SK-N-SH treated with all-trans-retinoic acid at 6 μM for 48 hours (cell line): ENCODE data around the gene GGNBP2.

Experiments
- ATAC-seq: fragments of 200-7000 bp; cut with Tn5 transposase; 3 replicates; pipeline ENCODE4 v1.9.1; 2020; ENCODE audit warnings: mild to moderate bottlenecking, moderate library complexity
- BACH2 ChIP-seq: fragments of 250-450 bp; sonication (Bioruptor Pico); IDR thresholded peaks from 2 replicates; pipeline ENCODE4 v1.9.0; 2021; ENCODE audit warnings: mild to moderate bottlenecking, borderline replicate concordance
- CSDC2 ChIP-seq: fragments of 250-450 bp; sonication (Bioruptor Pico); IDR thresholded peaks from 2 replicates; pipeline ENCODE4 v1.5.0; 2020; ENCODE audit warnings: mild to moderate bottlenecking, moderate library complexity
- GLIS3 ChIP-seq: fragments of 250-450 bp; sonication (Bioruptor Pico); IDR thresholded peaks from 2 replicates; pipeline ENCODE4 v1.5.0; 2020; ENCODE audit warnings: mild to moderate bottlenecking, moderate library complexity
- ISL1 ChIP-seq: fragments of 250-450 bp; sonication (Bioruptor Pico); IDR thresholded peaks from 2 replicates; pipeline ENCODE4 v2.1.2; 2022; ENCODE audit warnings: mild to moderate bottlenecking, moderate library complexity
- OSR1 ChIP-seq: fragments of 250-450 bp; sonication (Bioruptor Pico); IDR thresholded peaks from 2 replicates; pipeline ENCODE4 v1.8.0; 2022; ENCODE audit warnings: moderate library complexity, mild to moderate bottlenecking, inconsistent platforms
- PPARA ChIP-seq: fragments of 250-450 bp; sonication (Bioruptor Pico); IDR thresholded peaks from 2 replicates; pipeline ENCODE4 v1.5.0; 2020; ENCODE audit warnings: mild to moderate bottlenecking, borderline replicate concordance
- RARB ChIP-seq: fragments of 250-450 bp; sonication (Bioruptor Pico); IDR thresholded peaks from 2 replicates; pipeline ENCODE4 v1.8.0; 2021; ENCODE audit warnings: mild to moderate bottlenecking, moderate library complexity
- TCF4 ChIP-seq: fragments of 250-450 bp; sonication (Bioruptor Pico); IDR thresholded peaks from 2 replicates; pipeline ENCODE4 v1.8.0; 2021; ENCODE audit warnings: mild to moderate bottlenecking, moderate library complexity, borderline replicate concordance
- TOX ChIP-seq: fragments of 250-450 bp; sonication (Bioruptor Pico); IDR thresholded peaks from 2 replicates; pipeline ENCODE4 v1.8.0; 2021; ENCODE audit warnings: mild to moderate bottlenecking, moderate library complexity, borderline replicate concordance
- ZC3H10 ChIP-seq: fragments of 250-450 bp; sonication (Bioruptor Pico); IDR thresholded peaks from 2 replicates; pipeline ENCODE4 v1.5.1; 2021; ENCODE audit warnings: mild to moderate bottlenecking, moderate library complexity
- ZFP3 ChIP-seq: fragments of 250-450 bp; sonication (Bioruptor Pico); IDR thresholded peaks from 2 replicates; pipeline ENCODE4 v1.5.0; 2020; ENCODE audit warnings: mild to moderate bottlenecking, moderate library complexity
- ZFP30 ChIP-seq: fragments of 450-650 bp; formaldehyde crosslinking; IDR thresholded peaks from 2 replicates; pipeline ENCODE4 v1.5.0; 2022; ENCODE audit warnings: mild to moderate bottlenecking, moderate library complexity
- ZNF70 ChIP-seq: fragments of 450-650 bp; formaldehyde crosslinking; IDR thresholded peaks from 2 replicates; pipeline ENCODE4 v1.5.0; 2020; ENCODE audit warnings: mild to moderate bottlenecking, moderate library complexity
- ZNF8 ChIP-seq: fragments of 450-650 bp; formaldehyde crosslinking; IDR thresholded peaks from 2 replicates; pipeline ENCODE4 v1.5.0; 2020; ENCODE audit warnings: mild to moderate bottlenecking, moderate library complexity
- TF ChIP-seq, protein P1 (sequence below): fragments of 250-450 bp; sonication (Bioruptor Pico); IDR thresholded peaks from 2 replicates; pipeline ENCODE4 v1.5.1; 2020; ENCODE audit warnings: low read depth, mild to moderate bottlenecking, moderate library complexity
- TF ChIP-seq, protein P2 (sequence below): fragments of 250-450 bp; sonication (Bioruptor Pico); IDR thresholded peaks from 2 replicates; pipeline ENCODE4 v1.5.0; 2020; ENCODE audit warnings: mild to moderate bottlenecking, moderate library complexity
- TF ChIP-seq, protein P3 (sequence below): fragments of 250-450 bp; sonication (Bioruptor Pico); IDR thresholded peaks from 2 replicates; pipeline ENCODE4 v1.8.0; 2020; ENCODE audit warnings: mild to moderate bottlenecking, moderate library complexity, borderline replicate concordance
- TF ChIP-seq, protein P4 (sequence below): fragments of 250-450 bp; sonication (Bioruptor Pico); IDR thresholded peaks from 2 replicates; pipeline ENCODE4 v1.5.1; 2021; ENCODE audit warnings: mild to moderate bottlenecking, moderate library complexity
- TF ChIP-seq, protein P5 (sequence below): fragments of 250-450 bp; sonication (Bioruptor Pico); IDR thresholded peaks from 2 replicates; pipeline ENCODE4 v1.8.0; 2021; ENCODE audit warnings: low read depth, mild to moderate bottlenecking, moderate library complexity, borderline replicate concordance

GGNBP2 gene, protein sequence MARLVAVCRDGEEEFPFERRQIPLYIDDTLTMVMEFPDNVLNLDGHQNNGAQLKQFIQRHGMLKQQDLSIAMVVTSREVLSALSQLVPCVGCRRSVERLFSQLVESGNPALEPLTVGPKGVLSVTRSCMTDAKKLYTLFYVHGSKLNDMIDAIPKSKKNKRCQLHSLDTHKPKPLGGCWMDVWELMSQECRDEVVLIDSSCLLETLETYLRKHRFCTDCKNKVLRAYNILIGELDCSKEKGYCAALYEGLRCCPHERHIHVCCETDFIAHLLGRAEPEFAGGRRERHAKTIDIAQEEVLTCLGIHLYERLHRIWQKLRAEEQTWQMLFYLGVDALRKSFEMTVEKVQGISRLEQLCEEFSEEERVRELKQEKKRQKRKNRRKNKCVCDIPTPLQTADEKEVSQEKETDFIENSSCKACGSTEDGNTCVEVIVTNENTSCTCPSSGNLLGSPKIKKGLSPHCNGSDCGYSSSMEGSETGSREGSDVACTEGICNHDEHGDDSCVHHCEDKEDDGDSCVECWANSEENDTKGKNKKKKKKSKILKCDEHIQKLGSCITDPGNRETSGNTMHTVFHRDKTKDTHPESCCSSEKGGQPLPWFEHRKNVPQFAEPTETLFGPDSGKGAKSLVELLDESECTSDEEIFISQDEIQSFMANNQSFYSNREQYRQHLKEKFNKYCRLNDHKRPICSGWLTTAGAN

DNA sequence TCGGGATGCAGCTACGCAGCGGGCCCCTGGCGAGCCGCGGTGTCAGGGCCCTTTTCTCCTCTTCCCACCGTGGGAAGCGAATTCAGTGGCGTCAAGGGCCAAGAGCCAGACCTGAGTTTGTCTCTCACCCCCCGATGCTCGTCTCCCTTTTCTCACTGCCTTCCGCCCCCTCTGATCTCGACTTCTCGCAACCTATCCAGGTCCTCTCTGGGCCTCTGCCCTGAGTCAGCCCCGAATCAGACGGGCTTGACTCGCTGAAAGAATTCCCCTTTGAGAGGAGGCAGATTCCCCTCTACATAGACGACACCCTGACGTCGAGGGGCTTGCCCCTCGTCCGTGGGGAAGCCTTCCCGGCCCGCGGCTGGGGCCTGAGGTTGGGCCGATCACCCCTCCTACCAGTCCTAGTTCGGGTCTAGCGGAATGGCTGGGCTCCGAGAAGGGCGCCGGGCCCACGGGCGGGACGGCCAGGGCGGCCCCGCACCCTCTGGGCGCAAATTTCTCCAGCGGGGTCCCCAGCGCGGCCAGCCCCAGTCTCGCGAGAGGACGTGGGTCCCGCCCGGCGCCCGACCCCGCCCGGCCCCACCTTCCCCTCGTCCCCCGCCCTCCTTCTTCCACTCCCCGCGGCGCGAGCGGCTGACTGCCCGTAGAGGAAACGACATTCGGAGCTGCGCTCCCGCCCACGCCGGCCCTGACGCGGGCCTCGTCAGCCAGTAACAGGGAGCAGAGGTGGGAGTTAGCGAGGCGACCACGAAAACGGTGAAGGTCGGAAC is at the start of gene GGNBP2:
Gene GGNBP2, plus strand, starts transcription at position 613 of the 770 bp plus-strand sequence. CDS start 806 bp downstream, outside the sequence.
- TF ChIP-seq PPARA: no peak
- no peak for TF ChIP-seq ZNF8
- TF ChIP-seq, all 23 proteins: peak for 0

DNA sequence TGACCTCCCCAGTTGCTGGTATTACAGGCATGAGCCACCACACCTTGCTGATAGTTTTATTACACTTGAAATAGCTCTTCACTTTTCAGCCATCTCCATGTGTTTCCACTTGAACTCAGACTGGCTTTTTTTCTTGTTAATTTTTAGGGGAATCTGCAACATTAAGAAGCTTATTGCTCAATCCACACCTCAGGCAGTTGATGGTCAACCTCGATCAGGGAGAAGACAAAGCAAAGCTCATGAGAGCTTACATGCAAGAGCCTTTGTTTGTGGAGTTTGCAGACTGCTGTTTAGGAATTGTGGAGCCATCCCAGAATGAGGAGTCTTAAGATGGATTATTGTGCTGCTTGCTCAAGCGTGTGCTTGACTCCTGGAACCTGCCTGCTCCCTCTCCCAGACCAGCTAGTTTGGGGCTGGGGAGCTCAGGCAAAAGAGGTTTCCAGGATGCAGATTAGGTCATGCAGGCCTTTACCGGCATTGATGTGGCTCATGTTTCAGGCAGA is 49.6 kb upstream of the GGNBP2 start:
- TF ChIP-seq CSDC2 (CRISPR knock-in tag): no peak
- no peak for TF ChIP-seq OSR1 (CRISPR knock-in tag)
- TF ChIP-seq TOX (CRISPR knock-in tag): no peak
- no peak for TF ChIP-seq PPARA
- no peak for TF ChIP-seq BACH2 (CRISPR knock-in tag)
- ATAC-seq: no peak

More for the DNA sequence above, at the start of gene GGNBP2:
- ATAC-seq: peak; percentile 79

DNA sequence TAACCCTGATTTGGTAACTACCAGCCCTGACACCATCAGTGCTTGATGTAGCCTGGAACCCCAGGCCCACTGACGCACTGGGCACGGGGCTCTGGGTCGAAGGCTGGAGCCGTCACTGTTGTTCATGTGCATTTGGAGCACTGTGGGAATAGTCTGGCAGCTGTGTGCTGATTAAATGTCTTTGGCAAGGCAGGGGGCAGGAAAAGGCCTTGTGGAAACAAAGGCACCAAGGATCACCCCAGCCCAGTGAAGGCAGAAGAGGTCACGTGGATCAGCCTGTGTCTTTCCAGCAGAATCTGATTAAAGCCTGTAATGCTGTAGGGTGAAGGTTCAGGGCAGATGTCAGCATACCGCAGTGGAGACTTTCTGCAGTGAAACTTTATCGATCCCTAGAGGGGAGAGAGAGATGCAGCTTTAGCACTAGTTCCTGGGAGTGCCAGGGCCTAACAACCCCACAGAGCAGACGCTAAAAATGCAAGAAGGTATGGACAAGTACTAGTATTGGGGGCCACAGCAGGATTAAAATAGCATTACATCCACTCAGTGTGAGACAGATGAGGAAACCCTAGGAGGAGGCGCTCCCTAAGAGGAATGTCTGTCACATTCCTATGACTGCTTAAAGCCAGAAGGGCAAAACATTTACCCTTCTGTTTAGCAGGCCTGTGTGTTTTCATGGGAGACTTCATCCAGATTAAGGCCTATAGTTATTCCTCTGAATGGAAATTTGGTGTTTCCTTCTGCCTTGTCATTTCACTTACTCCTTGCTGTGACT is 48.5 kb upstream of the GGNBP2 start:
- no peak for TF ChIP-seq TCF4 (CRISPR knock-in tag)
- TF ChIP-seq, protein P1, sequence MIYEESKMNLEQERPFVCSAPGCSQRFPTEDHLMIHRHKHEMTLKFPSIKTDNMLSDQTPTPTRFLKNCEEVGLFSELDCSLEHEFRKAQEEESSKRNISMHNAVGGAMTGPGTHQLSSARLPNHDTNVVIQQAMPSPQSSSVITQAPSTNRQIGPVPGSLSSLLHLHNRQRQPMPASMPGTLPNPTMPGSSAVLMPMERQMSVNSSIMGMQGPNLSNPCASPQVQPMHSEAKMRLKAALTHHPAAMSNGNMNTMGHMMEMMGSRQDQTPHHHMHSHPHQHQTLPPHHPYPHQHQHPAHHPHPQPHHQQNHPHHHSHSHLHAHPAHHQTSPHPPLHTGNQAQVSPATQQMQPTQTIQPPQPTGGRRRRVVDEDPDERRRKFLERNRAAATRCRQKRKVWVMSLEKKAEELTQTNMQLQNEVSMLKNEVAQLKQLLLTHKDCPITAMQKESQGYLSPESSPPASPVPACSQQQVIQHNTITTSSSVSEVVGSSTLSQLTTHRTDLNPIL (CRISPR knock-in tag): no peak
- TF ChIP-seq OSR1 (CRISPR knock-in tag): no peak
- no peak for TF ChIP-seq ZFP30 (CRISPR knock-in tag)
- TF ChIP-seq, protein P2, sequence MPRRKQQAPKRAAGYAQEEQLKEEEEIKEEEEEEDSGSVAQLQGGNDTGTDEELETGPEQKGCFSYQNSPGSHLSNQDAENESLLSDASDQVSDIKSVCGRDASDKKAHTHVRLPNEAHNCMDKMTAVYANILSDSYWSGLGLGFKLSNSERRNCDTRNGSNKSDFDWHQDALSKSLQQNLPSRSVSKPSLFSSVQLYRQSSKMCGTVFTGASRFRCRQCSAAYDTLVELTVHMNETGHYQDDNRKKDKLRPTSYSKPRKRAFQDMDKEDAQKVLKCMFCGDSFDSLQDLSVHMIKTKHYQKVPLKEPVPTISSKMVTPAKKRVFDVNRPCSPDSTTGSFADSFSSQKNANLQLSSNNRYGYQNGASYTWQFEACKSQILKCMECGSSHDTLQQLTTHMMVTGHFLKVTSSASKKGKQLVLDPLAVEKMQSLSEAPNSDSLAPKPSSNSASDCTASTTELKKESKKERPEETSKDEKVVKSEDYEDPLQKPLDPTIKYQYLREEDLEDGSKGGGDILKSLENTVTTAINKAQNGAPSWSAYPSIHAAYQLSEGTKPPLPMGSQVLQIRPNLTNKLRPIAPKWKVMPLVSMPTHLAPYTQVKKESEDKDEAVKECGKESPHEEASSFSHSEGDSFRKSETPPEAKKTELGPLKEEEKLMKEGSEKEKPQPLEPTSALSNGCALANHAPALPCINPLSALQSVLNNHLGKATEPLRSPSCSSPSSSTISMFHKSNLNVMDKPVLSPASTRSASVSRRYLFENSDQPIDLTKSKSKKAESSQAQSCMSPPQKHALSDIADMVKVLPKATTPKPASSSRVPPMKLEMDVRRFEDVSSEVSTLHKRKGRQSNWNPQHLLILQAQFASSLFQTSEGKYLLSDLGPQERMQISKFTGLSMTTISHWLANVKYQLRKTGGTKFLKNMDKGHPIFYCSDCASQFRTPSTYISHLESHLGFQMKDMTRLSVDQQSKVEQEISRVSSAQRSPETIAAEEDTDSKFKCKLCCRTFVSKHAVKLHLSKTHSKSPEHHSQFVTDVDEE (CRISPR knock-in tag): no peak
- TF ChIP-seq ZC3H10 (CRISPR knock-in tag): no peak
- no peak for TF ChIP-seq ZNF70
- no peak for TF ChIP-seq ZNF8
- no peak for TF ChIP-seq TOX (CRISPR knock-in tag)
- no peak for ATAC-seq

DNA sequence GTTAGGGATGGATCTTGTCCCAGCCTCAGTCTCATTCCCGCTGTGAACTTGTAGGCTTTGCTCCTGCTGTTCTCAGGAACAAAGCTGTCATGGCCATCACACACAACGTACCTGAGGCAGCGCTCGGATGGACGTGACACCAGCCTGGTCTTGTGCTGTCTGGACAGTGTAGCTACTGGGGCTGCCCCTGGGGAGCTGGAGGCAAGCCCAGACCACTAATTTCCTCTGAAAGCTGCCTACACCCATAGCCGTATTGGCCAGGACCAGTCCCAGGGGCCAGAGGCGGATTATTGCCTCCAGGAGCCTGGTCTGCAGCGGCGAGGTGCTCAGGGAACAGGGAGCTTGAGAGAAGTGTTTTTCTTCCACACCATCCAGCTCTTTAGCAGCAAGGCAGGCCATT is 46.6 kb upstream of the GGNBP2 start:
- ATAC-seq: no peak
- TF ChIP-seq, protein P2 (CRISPR knock-in tag): no peak
- TF ChIP-seq ISL1 (CRISPR knock-in tag) (no peak), RARB (no peak), CSDC2 (CRISPR knock-in tag) (no peak), ZFP3 (CRISPR knock-in tag) (no peak), BACH2 (CRISPR knock-in tag) (no peak), TCF4 (CRISPR knock-in tag) (no peak), GLIS3 (CRISPR knock-in tag) (no peak), PPARA (no peak), TOX (CRISPR knock-in tag) (no peak), ZC3H10 (CRISPR knock-in tag) (no peak)
- TF ChIP-seq, protein P3, sequence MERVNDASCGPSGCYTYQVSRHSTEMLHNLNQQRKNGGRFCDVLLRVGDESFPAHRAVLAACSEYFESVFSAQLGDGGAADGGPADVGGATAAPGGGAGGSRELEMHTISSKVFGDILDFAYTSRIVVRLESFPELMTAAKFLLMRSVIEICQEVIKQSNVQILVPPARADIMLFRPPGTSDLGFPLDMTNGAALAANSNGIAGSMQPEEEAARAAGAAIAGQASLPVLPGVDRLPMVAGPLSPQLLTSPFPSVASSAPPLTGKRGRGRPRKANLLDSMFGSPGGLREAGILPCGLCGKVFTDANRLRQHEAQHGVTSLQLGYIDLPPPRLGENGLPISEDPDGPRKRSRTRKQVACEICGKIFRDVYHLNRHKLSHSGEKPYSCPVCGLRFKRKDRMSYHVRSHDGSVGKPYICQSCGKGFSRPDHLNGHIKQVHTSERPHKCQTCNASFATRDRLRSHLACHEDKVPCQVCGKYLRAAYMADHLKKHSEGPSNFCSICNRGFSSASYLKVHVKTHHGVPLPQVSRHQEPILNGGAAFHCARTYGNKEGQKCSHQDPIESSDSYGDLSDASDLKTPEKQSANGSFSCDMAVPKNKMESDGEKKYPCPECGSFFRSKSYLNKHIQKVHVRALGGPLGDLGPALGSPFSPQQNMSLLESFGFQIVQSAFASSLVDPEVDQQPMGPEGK (CRISPR knock-in tag): no peak
- TF ChIP-seq, protein P4, sequence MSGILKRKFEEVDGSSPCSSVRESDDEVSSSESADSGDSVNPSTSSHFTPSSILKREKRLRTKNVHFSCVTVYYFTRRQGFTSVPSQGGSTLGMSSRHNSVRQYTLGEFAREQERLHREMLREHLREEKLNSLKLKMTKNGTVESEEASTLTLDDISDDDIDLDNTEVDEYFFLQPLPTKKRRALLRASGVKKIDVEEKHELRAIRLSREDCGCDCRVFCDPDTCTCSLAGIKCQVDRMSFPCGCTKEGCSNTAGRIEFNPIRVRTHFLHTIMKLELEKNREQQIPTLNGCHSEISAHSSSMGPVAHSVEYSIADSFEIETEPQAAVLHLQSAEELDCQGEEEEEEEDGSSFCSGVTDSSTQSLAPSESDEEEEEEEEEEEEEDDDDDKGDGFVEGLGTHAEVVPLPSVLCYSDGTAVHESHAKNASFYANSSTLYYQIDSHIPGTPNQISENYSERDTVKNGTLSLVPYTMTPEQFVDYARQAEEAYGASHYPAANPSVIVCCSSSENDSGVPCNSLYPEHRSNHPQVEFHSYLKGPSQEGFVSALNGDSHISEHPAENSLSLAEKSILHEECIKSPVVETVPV: no peak
- TF ChIP-seq, protein P5, sequence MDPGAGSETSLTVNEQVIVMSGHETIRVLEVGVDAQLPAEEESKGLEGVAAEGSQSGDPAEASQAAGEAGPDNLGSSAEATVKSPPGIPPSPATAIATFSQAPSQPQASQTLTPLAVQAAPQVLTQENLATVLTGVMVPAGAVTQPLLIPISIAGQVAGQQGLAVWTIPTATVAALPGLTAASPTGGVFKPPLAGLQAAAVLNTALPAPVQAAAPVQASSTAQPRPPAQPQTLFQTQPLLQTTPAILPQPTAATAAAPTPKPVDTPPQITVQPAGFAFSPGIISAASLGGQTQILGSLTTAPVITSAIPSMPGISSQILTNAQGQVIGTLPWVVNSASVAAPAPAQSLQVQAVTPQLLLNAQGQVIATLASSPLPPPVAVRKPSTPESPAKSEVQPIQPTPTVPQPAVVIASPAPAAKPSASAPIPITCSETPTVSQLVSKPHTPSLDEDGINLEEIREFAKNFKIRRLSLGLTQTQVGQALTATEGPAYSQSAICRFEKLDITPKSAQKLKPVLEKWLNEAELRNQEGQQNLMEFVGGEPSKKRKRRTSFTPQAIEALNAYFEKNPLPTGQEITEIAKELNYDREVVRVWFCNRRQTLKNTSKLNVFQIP (CRISPR knock-in tag): no peak
